HFFc6 (cell line): ENCODE data around the gene STAB1. TPM values are rescaled to one million over a fixed set of nuclear protein-coding genes. Genes with fewer than 3 reads are reported as not detected.

Experiments used
- DNase-seq: peaks from one replicate; pipeline ENCODE4 v3.0.0-alpha.2; 2018
- H3K27ac Mint-ChIP-seq: 2 replicates; pipeline ENCODE4 v1.8.0; 2020; ENCODE audit warnings: mild to moderate bottlenecking, mixed read lengths
- H3K27me3 Mint-ChIP-seq: 2 replicates; pipeline ENCODE4 v1.8.0; 2021; ENCODE audit warnings: mild to moderate bottlenecking, moderate library complexity, mixed read lengths; ENCODE audit not compliant: insufficient read depth
- H3K36me3 Mint-ChIP-seq: 2 replicates; pipeline ENCODE4 v1.8.0; 2021; ENCODE audit warnings: low read depth, mixed read lengths
- H3K4me1 Mint-ChIP-seq: 2 replicates; pipeline ENCODE4 v1.8.0; 2020; ENCODE audit warnings: low read depth, mixed read lengths
- H3K4me3 Mint-ChIP-seq: 2 replicates; pipeline ENCODE4 v1.8.0; 2020; ENCODE audit warnings: mild to moderate bottlenecking, moderate library complexity, mixed read lengths
- H3K9me3 Mint-ChIP-seq: 2 replicates; pipeline ENCODE4 v1.8.0; 2020; ENCODE audit warnings: mild to moderate bottlenecking, mixed read lengths
- total RNA-seq, 6 experiments: library from RNA; stranded (reverse); fragmentation: NEBNext Ultra II Directional; extraction: Animal tissue kit (Norgen Biotek cat#: 25700); gene quantifications; 2 replicates in 1 of 6; 3 replicates in 5 of 6; pipeline ENCODE4 v1.2.3, GENCODE V29; 2021
- TF ChIP-seq, protein P1 (sequence below): fragments of 200-600 bp; sonication (generic); IDR thresholded peaks from 2 replicates; pipeline ENCODE4 v1.5.0; 2021; ENCODE audit warnings: antibody characterized with exemption, mild to moderate bottlenecking

STAB1 gene
- total RNA-seq, 6 experiments from 2014 or later, result not detected

DNA sequence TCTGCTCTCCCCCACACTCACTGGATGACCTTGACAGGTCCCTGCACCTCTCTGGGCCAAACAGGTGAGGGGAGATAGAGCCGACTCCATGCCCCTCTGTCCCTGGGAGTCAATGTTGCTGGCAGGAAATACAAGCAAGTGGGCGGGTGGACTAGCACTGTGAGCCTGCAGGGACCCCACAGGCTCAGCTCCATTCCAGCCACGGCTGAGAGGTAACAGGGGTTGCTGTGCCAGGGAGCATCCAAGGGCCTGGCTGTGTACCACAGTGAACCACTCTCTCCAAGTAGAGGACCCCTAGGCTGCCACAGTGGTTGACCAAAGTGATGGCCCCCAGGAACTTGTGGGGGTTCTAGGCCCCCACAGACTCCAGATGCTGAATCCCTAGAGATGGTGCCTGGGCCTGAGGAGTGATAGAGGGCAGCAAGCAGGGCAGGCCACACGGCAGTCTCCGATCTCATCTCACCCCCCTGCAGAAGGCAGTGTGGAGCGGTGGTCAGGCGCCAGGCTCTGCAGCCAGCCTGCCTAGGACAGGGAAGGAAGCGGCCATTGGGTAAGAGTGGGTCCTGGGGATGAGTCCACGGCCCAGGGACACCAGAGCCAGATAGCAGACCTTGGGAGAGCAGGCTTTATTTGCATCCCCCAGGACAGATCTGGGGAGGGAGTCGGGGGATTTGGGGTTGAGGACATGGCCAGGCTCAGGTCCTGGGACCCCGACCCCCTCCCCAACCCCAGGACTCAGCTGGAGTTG is 44.5 kb upstream of the STAB1 start:
- no peak overlapping the region for H3K27ac Mint-ChIP-seq
- H3K36me3 Mint-ChIP-seq, result no peaks in the 10 kb centered on the region
- H3K27me3 Mint-ChIP-seq, result peaks cover 5% of the 10 kb centered on the region
- H3K4me1 Mint-ChIP-seq, result peaks cover 8% of the 10 kb centered on the region
- no peaks in the 10 kb centered on the region for H3K9me3 Mint-ChIP-seq
- DNase-seq, result no peak
- no peak overlapping the region for H3K4me3 Mint-ChIP-seq
- TF ChIP-seq, protein P1, sequence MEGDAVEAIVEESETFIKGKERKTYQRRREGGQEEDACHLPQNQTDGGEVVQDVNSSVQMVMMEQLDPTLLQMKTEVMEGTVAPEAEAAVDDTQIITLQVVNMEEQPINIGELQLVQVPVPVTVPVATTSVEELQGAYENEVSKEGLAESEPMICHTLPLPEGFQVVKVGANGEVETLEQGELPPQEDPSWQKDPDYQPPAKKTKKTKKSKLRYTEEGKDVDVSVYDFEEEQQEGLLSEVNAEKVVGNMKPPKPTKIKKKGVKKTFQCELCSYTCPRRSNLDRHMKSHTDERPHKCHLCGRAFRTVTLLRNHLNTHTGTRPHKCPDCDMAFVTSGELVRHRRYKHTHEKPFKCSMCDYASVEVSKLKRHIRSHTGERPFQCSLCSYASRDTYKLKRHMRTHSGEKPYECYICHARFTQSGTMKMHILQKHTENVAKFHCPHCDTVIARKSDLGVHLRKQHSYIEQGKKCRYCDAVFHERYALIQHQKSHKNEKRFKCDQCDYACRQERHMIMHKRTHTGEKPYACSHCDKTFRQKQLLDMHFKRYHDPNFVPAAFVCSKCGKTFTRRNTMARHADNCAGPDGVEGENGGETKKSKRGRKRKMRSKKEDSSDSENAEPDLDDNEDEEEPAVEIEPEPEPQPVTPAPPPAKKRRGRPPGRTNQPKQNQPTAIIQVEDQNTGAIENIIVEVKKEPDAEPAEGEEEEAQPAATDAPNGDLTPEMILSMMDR, result no peak

DNA sequence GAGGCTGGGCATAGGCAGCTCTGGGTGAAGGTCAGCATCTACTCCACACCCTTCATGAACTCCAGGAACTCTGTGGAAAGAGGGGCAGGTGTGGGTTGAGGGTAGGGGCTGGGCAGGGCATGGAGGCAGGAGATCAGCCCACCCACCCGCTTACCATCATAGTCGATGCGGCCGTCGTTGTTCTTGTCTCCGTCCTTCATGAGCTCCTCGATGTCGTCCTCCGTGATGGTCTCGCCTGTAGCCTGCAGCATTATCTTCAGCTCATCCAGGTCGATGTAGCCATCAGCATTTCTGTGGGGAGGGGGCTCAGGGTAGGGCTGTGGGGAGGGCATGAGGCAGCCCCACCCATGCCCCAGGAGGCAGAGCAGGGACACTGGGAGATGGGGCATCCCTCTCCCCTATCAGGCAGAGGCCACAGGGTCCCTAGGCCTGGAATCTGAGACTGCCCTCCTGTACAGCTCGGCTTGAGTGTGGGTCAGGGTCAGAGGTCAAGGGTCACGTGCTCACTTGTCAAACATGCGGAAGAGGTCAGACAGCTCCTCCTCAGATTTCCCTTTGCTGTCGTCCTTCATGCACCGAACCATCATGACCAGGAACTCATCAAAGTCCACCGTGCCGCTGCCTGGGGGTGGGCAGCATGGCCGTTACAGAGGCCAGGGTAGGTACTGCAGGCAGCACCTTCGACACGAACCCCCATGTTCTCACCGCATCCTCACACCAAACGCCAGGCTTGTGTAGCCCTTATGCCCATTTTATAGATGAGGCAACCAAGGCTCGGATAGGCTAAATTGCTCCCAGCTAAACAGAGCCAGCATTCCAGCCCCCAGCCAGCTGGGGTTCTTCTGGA is 43.7 kb upstream of the STAB1 start:
- no peak for DNase-seq
- no peaks in the 10 kb centered on the region for H3K9me3 Mint-ChIP-seq
- no peak overlapping the region for H3K4me3 Mint-ChIP-seq
- peaks cover 7% of the 10 kb centered on the region for H3K27me3 Mint-ChIP-seq
- H3K36me3 Mint-ChIP-seq, result no peaks in the 10 kb centered on the region; the same call in 1 of the 2 replicates
- no peak overlapping the region for H3K27ac Mint-ChIP-seq
- TF ChIP-seq, protein P1, result peak; percentile 39
- peaks cover 13% of the 10 kb centered on the region for H3K4me1 Mint-ChIP-seq

DNA sequence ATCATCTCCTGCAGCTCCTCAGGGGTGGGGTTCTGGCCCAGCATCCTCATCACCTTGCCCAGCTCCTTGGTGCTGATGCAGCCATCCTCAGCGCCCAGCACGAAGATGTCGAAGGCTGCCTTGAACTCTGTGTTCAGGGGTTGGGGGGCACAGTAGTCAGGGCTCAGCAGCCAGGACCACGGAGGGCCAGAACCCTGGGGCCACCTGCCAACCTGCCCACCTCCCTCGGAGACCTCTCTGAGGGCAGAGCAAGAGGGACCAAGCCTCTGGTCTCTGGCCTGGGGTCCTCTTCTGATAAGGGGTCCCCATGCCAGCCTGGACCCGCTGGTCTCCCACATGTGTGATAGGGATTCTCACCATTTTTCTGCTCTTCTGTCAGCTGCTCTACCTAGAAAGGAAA is 43.0 kb upstream of the STAB1 start:
- Mint-ChIP-seq H3K27me3 (peaks cover 7% of the 10 kb centered on the region), H3K9me3 (no peaks in the 10 kb centered on the region), H3K4me3 (no peak overlapping the region), H3K4me1 (peaks cover 20% of the 10 kb centered on the region), H3K36me3 (peaks cover 2% of the 10 kb centered on the region), H3K27ac (no peak overlapping the region)
- TF ChIP-seq, protein P1, result no peak
- no peak for DNase-seq

DNA sequence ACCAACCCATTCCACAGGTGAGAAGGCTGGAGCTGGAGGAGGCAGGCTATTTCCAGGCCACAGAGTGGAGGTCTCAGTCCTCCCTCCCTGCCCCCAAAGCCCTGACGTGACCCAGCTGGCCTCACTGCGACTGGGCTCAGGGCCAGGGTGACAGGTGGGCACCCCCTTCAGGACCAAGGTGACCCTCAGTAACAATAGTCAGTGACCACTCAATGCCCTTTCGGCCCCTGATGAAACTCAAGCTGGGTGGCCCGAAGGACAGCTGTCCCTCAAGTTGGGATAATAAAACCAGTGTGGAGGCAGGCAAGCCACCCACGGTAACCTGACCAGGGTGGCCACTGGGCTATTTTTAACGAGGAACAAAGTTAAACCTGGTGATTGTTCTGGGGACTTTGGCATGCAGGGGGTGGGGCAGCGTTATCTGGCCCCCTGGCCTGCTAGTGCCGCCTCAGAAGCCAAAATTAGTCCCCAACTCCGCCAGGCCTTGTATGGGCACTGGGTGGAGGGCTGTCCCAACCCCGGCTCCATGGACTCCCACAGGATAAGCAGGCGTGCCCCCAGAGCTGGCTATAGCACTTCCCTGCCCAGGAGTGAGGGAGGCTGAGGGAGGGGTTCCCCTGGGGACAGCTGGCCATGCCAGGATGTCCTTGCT is 42.4 kb upstream of the STAB1 start:
- Mint-ChIP-seq H3K9me3 (no peaks in the 10 kb centered on the region), H3K36me3 (peaks cover 8% of the 10 kb centered on the region), H3K27me3 (peaks cover 7% of the 10 kb centered on the region), H3K4me3 (no peak overlapping the region), H3K4me1 (peaks cover 26% of the 10 kb centered on the region), H3K27ac (no peak overlapping the region)
- no peak for DNase-seq
- TF ChIP-seq, protein P1, result no peak

DNA sequence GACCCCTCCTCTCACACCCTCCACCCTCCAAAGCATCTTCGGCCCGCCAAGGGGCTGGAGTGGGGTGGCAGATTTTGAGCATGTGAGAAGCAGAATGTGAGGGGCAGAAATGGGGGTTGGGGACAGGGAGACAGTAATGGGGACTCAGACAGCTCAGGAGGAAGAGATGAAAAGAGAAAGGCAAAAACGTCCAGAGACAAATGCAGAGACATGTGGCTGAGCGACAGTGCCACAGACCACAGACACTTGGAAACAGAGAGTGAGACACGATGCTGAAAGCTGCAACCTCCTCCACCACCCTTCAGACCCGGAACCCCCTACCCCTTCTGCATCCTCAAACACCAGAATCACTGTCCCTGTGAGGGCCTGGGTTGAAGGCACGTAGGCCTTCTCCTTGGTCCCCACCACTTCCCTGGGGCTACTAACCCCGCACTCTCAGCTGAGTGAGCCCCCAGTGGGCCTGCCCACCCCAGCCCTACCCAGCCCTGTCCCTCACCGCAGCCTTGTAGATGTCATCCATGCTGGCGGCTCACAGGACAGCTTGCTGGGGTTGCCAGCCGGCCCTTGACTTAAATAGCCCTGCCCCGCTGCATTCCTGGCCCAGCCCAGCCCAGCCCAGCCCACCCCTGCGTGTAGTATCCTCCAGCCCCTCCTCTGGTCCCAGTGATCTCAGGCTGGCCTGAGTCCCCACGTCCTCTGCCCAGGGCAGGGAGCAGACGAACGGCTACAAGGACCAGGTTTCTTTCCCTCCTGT is 41.5 kb upstream of the STAB1 start, which contains the start of gene TNNC1:
Gene TNNC1, minus strand, starts transcription at position 546 of the 754 bp plus-strand sequence. Its CDS starts 26 bp downstream, at position 520.
- Mint-ChIP-seq H3K27ac (peak within 1 kb of the TSS; percentile 88), H3K4me3 (peak within 1 kb of the TSS; percentile 99), H3K27me3 (peaks cover 7% of the 10 kb centered on the region), H3K9me3 (no peaks in the 10 kb centered on the region), H3K36me3 (peaks cover 13% of the 10 kb centered on the region), H3K4me1 (peaks cover 27% of the 10 kb centered on the region)
- TF ChIP-seq, protein P1, result no peak
- no peak for DNase-seq
